Testis (tissue), 3 donors: ENCODE results near the gene CPD. TPM values are rescaled to one million over a fixed set of nuclear protein-coding genes. Genes with fewer than 3 reads are reported as not detected.

Source experiments
- DNase-seq: peaks from one replicate; pipeline ENCODE4 v3.0.0-alpha.2; 2019
- H3K27ac ChIP-seq, 2 donors: fragments of 200-600 bp; sonication (generic); one replicate each; pipeline ENCODE4 v1.5.1; 2019
- H3K27me3 ChIP-seq: fragments of 200-600 bp; sonication (generic); one replicate; pipeline ENCODE4 v1.5.1; 2019
- H3K36me3 ChIP-seq: fragments of 200-600 bp; sonication (generic); one replicate; pipeline ENCODE4 v1.5.1; 2017; ENCODE audit warnings: low read depth; ENCODE audit errors: missing control alignments
- H3K4me1 ChIP-seq: fragments of 200-600 bp; sonication (generic); one replicate; pipeline ENCODE4 v1.5.1; 2019
- H3K4me3 ChIP-seq, 2 donors: fragments of 200-600 bp; sonication (generic); one replicate each; pipeline ENCODE4 v1.5.1; 2017 to 2019
- H3K9me3 ChIP-seq: fragments of 200-600 bp; sonication (generic); one replicate; pipeline ENCODE4 v1.5.1; 2017
- CTCF ChIP-seq, 3 experiments: fragments of 450-650 bp in 2 of 3; fragments of 200-600 bp in 1 of 3; sonication (generic) in 1 of 3; IDR thresholded peaks; one replicate each; pipeline ENCODE4 v1.5.1; 2016 to 2019; ENCODE audit warnings: antibody characterized with exemption in 3 of 3, mild to moderate bottlenecking in 2 of 3, moderate library complexity in 1 of 3
- POLR2A ChIP-seq: fragments of 450-650 bp; IDR thresholded peaks from one replicate; pipeline ENCODE4 v1.6.1; 2017; ENCODE audit warnings: antibody characterized with exemption, mild to moderate bottlenecking, moderate library complexity
- WGBS, 2 donors: methylation state at CpG; one replicate each; pipeline ENCODE4 v1.1.5; 2018; 5-methylcytosine and 5-hydroxymethylcytosine counted together
- intact Hi-C: fragments of 100-400 bp; cut with DNase I; formaldehyde crosslinking; loops from one replicate; pipeline ENCODE4 v1.15.1; 2023; ENCODE audit warnings: low total_unique reads
- polyA plus RNA-seq: library from polyadenylated mRNA; stranded (reverse); fragments of 350-450 nt; fragmentation: Illumina TruSeq; extraction: RNeasy Lipid Tissue Mini Kit (QIAGEN cat#74804); gene quantifications from one replicate; pipeline ENCODE4 v1.2.3, GENCODE V29; 2014; ENCODE audit warnings: low read depth, low replicate concordance; ENCODE audit not compliant: insufficient read depth
- total RNA-seq, 2 donors: library from RNA; depleted of rRNA; stranded (reverse); fragments of >200 nt; gene quantifications; one replicate each; pipeline ENCODE4 v1.2.3, GENCODE V29; 2016

CPD gene
- total and polyA plus RNA-seq, 3 donors from 2014 or later, result 108 to 194 (median 134) TPM

DNA sequence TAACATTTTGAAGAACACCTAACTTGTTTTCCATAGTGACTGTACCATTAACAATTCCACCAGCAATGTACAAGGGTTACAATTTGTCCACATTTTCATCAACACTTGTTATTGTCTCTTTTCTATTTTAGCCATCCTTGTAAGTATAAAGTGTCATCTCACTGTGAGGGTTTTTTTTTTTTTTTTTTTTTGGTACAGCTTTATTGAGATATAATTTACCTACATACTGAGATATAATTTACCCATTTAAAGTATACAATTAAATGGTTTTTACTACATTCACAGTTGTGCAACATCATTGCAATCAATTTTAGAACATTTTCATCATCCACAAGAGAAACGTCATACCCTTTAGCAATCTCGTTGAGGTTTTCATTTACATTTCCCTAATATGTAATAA is 27.0 kb upstream of the CPD start:
- DNase-seq, result no peak
- Histone ChIP-seq H3K4me1 (no peaks in the 10 kb centered on the region), H3K36me3 (no peaks in the 10 kb centered on the region), H3K27me3 (no peaks in the 10 kb centered on the region), H3K9me3 (no peaks in the 10 kb centered on the region), H3K27ac (no peak overlapping the region), H3K4me3 (no peak overlapping the region)
- intact Hi-C loops, result no loop called here
- 89 to 97% methylated on average over 2 of the region's 2 CpGs for WGBS, 2 donors
- TF ChIP-seq POLR2A (no peak), CTCF (IDR thresholded peaks at IDR 0.05) (no peak)

DNA sequence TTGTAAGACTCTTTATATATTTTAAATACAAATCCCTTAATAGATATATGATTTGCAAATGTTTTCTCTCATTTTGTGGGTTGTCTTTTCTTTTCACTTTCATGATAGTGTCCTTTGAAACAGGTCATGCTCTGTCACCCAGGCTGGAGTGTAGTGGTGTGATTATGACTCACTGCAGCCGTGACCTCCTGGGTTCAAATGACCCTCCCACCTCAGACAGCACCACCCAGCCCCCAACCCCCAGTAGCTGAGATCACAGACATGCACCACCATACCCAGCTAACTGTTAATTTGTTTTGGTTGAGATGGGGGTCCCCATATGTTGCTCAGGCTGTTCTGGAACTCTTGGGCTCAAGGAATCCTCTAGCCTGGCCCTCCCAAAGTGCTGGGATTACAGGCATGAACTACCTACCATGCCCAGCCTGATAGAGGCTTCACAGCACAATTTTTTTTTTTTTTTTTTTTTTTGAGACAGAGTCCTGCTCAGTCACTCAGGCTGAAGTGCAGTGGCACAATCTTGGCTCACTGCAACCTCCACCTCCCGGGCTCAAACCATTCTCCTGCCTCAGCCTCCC is 26.4 kb upstream of the CPD start:
- Histone ChIP-seq H3K4me1 (no peaks in the 10 kb centered on the region), H3K27me3 (no peaks in the 10 kb centered on the region), H3K36me3 (no peaks in the 10 kb centered on the region), H3K4me3 (no peak overlapping the region), H3K27ac (no peak overlapping the region), H3K9me3 (no peaks in the 10 kb centered on the region)
- TF ChIP-seq CTCF (IDR thresholded peaks at IDR 0.05) (no peak), POLR2A (no peak)
- DNase-seq, result no peak
- 84 to 87% methylated on average over 2 of the region's 2 CpGs for WGBS, 2 donors
- intact Hi-C loops, result no loop called here

- Histone ChIP-seq H3K27me3 (no peaks in the 10 kb centered on the region), H3K9me3 (no peaks in the 10 kb centered on the region), H3K4me3 (no peak overlapping the region), H3K4me1 (no peaks in the 10 kb centered on the region), H3K36me3 (no peaks in the 10 kb centered on the region), H3K27ac (no peak overlapping the region)
- TF ChIP-seq CTCF (IDR thresholded peaks at IDR 0.05), result no peak
- no peak for DNase-seq
- intact Hi-C loops, result no loop called here
Observed at GRCh38 chr17:30354701-30355100, 24.0 kb upstream of the CPD start.

DNA sequence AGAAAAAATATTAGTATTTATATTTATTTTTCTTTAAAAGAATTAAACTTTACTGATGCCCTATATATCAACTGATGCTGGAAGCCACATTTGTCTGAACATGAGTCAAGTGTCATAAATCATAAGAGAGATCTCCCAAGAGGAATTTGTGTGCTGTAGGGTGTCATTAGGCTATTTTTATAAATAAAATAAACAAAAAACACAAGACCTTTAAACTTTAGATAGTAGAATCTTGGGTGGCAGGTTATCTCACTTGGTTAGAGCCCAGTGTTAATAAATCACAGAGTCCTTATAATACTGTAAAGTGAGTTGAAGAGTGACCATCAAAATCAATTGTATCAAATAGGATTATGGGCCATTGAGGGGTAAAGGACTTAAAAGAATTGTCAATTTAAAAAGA is 21.3 kb upstream of the CPD start:
- no peaks in the 10 kb centered on the region for H3K27me3 ChIP-seq
- H3K36me3 ChIP-seq, result no peaks in the 10 kb centered on the region
- no peak for DNase-seq
- TF ChIP-seq CTCF (IDR thresholded peaks at IDR 0.05), result no peak
- no peak for TF ChIP-seq POLR2A
- no peaks in the 10 kb centered on the region for H3K4me1 ChIP-seq
- no peaks in the 10 kb centered on the region for H3K9me3 ChIP-seq
- no peak overlapping the region for H3K4me3 ChIP-seq
- intact Hi-C loops, result no loop called here
- H3K27ac ChIP-seq, result no peak overlapping the region

DNA sequence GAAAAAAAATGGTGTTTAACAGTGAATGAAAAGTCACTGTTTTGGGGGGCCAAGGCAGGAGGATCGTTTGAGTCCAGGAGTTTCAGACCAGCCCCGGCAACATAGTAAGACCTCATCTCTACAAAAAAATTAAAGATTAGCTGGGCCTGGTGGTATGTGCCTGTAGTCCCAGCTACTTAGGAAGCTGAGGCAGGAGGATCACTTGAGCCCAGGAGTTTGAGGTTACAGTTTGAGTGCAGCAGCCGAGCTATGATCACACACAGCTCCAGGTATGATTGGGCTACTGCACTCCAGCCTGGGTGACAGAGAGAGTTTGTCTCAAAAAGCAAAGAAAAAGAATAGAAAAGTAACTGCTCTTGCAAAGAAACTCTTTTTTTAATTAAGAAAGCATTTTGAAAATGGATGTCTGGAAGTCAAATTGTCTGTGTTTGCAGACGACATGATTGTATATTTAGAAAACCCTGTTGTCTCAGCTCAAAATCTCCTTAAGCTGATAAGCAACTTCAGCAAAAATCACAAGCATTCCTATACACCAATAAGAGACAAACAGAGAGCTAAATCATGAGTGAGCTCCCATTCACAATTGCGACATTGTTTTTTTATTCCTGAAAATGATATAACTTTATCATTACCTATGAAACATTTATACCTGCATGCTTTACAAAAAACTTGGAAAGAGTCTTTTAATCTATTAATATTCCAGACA is 20.5 kb upstream of the CPD start:
- Histone ChIP-seq H3K27me3 (no peaks in the 10 kb centered on the region), H3K9me3 (no peaks in the 10 kb centered on the region), H3K36me3 (no peaks in the 10 kb centered on the region), H3K4me3 (no peak overlapping the region), H3K27ac (no peak overlapping the region), H3K4me1 (no peaks in the 10 kb centered on the region)
- intact Hi-C loops, result no loop called here
- no peak for DNase-seq
- 76 to 79% methylated on average over 5 of the region's 5 CpGs for WGBS, 2 donors
- no peak for TF ChIP-seq POLR2A
- no peak for TF ChIP-seq CTCF (IDR thresholded peaks at IDR 0.05)
